Activated naive CD4-positive, alpha-beta T cell treated with Interleukin-2 at 50 U/mL for 16 hours (primary cell): ENCODE results near the gene IFITM2.

ENCODE experiments used
- DNase-seq: peaks from one replicate; pipeline ENCODE4 v3.0.0-alpha.2; 2020

The IFITM2 gene

GRCh38 chr11:282171-282570, 25.4 kb upstream of the IFITM2 start:
- DNase-seq, result no peak

- DNase-seq, result peak; percentile 1
These were observed 24.8 kb upstream of the IFITM2 start for GRCh38 chr11:282630-283360.

GRCh38 chr11:283405-284104, 24.1 kb upstream of the IFITM2 start:
- peak; percentile 1 for DNase-seq

- peak; percentile 1 for DNase-seq
These were observed 23.3 kb upstream of the IFITM2 start for GRCh38 chr11:284105-285020.

GRCh38 chr11:285021-285893, 22.4 kb upstream of the IFITM2 start:
- peak; percentile 1 for DNase-seq

GRCh38 chr11:285894-286220, 21.8 kb upstream of the IFITM2 start:
- peak; percentile 1 for DNase-seq

GRCh38 chr11:286977-287820, 20.4 kb upstream of the IFITM2 start:
- DNase-seq, result peak; percentile 61

- DNase-seq, result peak; percentile 63
These were observed 19.7 kb upstream of the IFITM2 start for GRCh38 chr11:287821-288477.

GRCh38 chr11:288478-289397, 18.9 kb upstream of the IFITM2 start, which contains the start of gene PGGHG:
Gene PGGHG, plus strand, starts transcription at chr11:289126. Its CDS starts 691 bp downstream, at chr11:289817.
- DNase-seq, result peak; percentile 54

- DNase-seq, result no peak
These were observed 18.3 kb upstream of the IFITM2 start for GRCh38 chr11:289398-289711.

- no peak for DNase-seq
These were observed 17.6 kb upstream of the IFITM2 start for GRCh38 chr11:289712-290620.

- DNase-seq, result no peak
These were observed 16.9 kb upstream of the IFITM2 start for GRCh38 chr11:290621-291231.

GRCh38 chr11:291281-292210, 16.1 kb upstream of the IFITM2 start:
- no peak for DNase-seq

GRCh38 chr11:292211-293121, 15.2 kb upstream of the IFITM2 start:
- no peak for DNase-seq

GRCh38 chr11:293271-293851, 14.3 kb upstream of the IFITM2 start:
- DNase-seq, result no peak
